H1 (cell line): Measurements from ENCODE around the gene APPL2. TPM values are rescaled to one million over a fixed set of nuclear protein-coding genes. Genes with fewer than 3 reads are reported as not detected.

Experiments
- CTBP2 ChIP-seq: IDR thresholded peaks from 2 replicates; pipeline ENCODE4 v1.7.0; 2011; ENCODE audit warnings: borderline replicate concordance, mild to moderate bottlenecking, moderate library complexity, mixed read lengths, low read length; ENCODE audit not compliant: insufficient read depth, insufficient read length
- HDAC6 ChIP-seq: IDR thresholded peaks from one replicate; pipeline ENCODE4 v1.7.1; 2012; ENCODE audit warnings: low read depth, mild to moderate bottlenecking, inconsistent platforms, low read length, moderate library complexity
- polyA plus RNA-seq, 7 experiments: library from polyadenylated mRNA; depleted of rRNA in 3 of 7; stranded (reverse) in 5 of 7; unstranded in 2 of 7; fragments of >200 nt in 5 of 7; fragments of 200-250 nt in 2 of 7; gene quantifications; 1 replicate in 5 of 7; 2 replicates in 1 of 7; 4 replicates in 1 of 7; pipeline versions ENCODE4 v1.2.1 to v1.2.3, GENCODE V29; 2011 to 2013; ENCODE audit warnings: missing spikeins in 2 of 7, mixed read lengths in 2 of 7
- total RNA-seq: library from RNA; stranded (reverse); fragmentation: NEBNext Ultra II Directional; extraction: Animal tissue kit (Norgen Biotek cat#: 25700); gene quantifications from 2 replicates; pipeline ENCODE4 v1.2.1, GENCODE V29; 2021

Gene APPL2
- total and polyA plus RNA-seq, 2 of the 8 experiments (the other 6 are each of a cell fraction or from before 2014, with no cell fraction given): 8.9 to 22.9 TPM

GRCh38 chr12:105226219-105226618 is 9.8 kb downstream of the APPL2 start (continued):
- TF ChIP-seq CTBP2 (no peak), HDAC6 (no peak)
- TF ChIP-seq, all 59 proteins: peak for 0
